Tracheal epithelial cell (primary cell): ENCODE data around the gene RAB11FIP5. TPM values are rescaled to one million over a fixed set of nuclear protein-coding genes. Genes with fewer than 3 reads are reported as not detected.

Source experiments
- total RNA-seq: library from RNA; depleted of rRNA; stranded (reverse); fragments of >200 nt; gene quantifications from 2 replicates; pipeline ENCODE4 v1.2.1, GENCODE V29; 2014

The RAB11FIP5 gene, protein sequence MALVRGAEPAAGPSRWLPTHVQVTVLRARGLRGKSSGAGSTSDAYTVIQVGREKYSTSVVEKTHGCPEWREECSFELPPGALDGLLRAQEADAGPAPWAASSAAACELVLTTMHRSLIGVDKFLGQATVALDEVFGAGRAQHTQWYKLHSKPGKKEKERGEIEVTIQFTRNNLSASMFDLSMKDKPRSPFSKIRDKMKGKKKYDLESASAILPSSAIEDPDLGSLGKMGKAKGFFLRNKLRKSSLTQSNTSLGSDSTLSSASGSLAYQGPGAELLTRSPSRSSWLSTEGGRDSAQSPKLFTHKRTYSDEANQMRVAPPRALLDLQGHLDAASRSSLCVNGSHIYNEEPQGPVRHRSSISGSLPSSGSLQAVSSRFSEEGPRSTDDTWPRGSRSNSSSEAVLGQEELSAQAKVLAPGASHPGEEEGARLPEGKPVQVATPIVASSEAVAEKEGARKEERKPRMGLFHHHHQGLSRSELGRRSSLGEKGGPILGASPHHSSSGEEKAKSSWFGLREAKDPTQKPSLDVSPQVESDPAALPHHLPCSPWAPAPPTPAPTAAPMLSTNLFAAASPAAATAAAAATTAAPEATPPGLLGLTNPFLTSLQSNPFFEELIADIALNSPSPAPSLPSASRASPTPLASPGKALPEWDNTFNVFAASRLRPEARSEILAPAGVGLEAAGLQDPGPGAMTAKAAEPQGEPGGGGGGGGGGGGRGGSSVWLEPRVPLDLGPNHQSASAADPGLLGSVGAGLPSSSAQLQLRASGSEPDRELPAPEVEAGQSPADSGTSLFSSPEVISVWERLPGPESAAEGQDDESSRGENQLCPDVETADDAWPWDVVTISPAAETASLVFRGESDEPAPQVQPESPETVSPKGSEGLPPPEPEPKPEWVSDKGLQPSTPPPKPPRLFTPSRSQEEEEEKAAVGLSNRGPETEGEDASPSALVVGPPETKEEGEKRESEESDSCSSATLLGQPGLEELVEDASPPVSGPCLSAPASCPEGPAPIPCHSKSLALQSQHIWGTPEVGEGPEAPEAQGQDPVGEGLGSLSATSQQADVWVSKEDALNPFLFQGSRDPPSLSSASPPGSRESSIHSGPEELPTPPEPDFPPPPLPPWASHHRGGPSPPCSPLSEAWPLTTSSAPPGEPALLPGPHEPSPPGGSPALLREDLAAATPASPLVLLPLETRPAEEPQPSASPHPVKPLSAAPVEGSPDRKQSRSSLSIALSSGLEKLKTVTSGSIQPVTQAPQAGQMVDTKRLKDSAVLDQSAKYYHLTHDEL (N-terminal part only)
- total RNA-seq = 35.8 and 45.3 TPM in 2 replicates

GRCh38 chr2:73112913-73113854 is at the start of gene RAB11FIP5:
Gene RAB11FIP5 (minus strand): TSS chr2:73112948. CDS start chr2:73112777, 171 bp downstream.

GRCh38 chr2:73071360-73072128 is 41.2 kb downstream of the RAB11FIP5 start, which contains the start of gene SFXN5:
Gene SFXN5 (minus strand): TSS chr2:73071712. CDS start chr2:73071705, 7 bp downstream.

Other genes starting within 250 kb of the RAB11FIP5 start
- 23.4 and 38.8 TPM in 2 replicates for gene SPR, start 225.5 kb downstream of the RAB11FIP5 start, total RNA-seq
- gene EMX1, start 195.4 kb downstream of the RAB11FIP5 start, total RNA-seq = under 0.01 TPM in 1 of 2 replicates, not detected in the other
- 7.5 and 8.7 TPM in 2 replicates for gene SFXN5, start 41.2 kb downstream of the RAB11FIP5 start, total RNA-seq
- not detected in 2 replicates for gene NOTO, start 89.6 kb upstream of the RAB11FIP5 start, total RNA-seq
- gene SMYD5, start 101.3 kb upstream of the RAB11FIP5 start, total RNA-seq = 21.9 and 27.5 TPM in 2 replicates
- gene PRADC1, start 120.3 kb upstream of the RAB11FIP5 start, total RNA-seq = 4.9 and 8.0 TPM in 2 replicates
- gene CCT7, start 121.4 kb upstream of the RAB11FIP5 start, total RNA-seq = 351 and 397 TPM in 2 replicates
- gene FBXO41, start 171.5 kb upstream of the RAB11FIP5 start, total RNA-seq = 2.8 and 3.9 TPM in 2 replicates
- gene EGR4, start 180.6 kb upstream of the RAB11FIP5 start, total RNA-seq = not detected in 2 replicates